Endothelial cell (in vitro differentiated cells): Measurements from ENCODE around the gene ANAPC2. TPM values are rescaled to one million over a fixed set of nuclear protein-coding genes. Genes with fewer than 3 reads are reported as not detected.

ENCODE experiments used
- DNase-seq: peaks from one replicate; pipeline ENCODE4 v3.0.0; 2021; ENCODE audit warnings: low spot score
- H3K27ac Mint-ChIP-seq: one replicate; pipeline ENCODE4 v1.8.0; 2021; ENCODE audit warnings: mixed read lengths, inconsistent platforms; ENCODE audit not compliant: unreplicated experiment
- H3K27me3 Mint-ChIP-seq: one replicate; pipeline ENCODE4 v1.8.0; 2021; ENCODE audit warnings: mild to moderate bottlenecking, moderate library complexity, mixed read lengths, inconsistent platforms; ENCODE audit not compliant: unreplicated experiment
- H3K36me3 Mint-ChIP-seq: one replicate; pipeline ENCODE4 v1.8.0; 2021; ENCODE audit warnings: mild to moderate bottlenecking, low read depth, mixed read lengths, inconsistent platforms; ENCODE audit not compliant: unreplicated experiment
- H3K4me1 Mint-ChIP-seq: one replicate; pipeline ENCODE4 v1.8.0; 2021; ENCODE audit warnings: mild to moderate bottlenecking, mixed read lengths, inconsistent platforms; ENCODE audit not compliant: unreplicated experiment
- H3K4me3 Mint-ChIP-seq: one replicate; pipeline ENCODE4 v1.8.0; 2021; ENCODE audit warnings: mild to moderate bottlenecking, mixed read lengths, inconsistent platforms; ENCODE audit not compliant: unreplicated experiment
- H3K9me3 Mint-ChIP-seq: one replicate; pipeline ENCODE4 v1.8.0; 2021; ENCODE audit warnings: mixed read lengths, inconsistent platforms; ENCODE audit not compliant: unreplicated experiment
- total RNA-seq: library from RNA; stranded (reverse); fragmentation: NEBNext Ultra II Directional; extraction: Animal tissue kit (Norgen Biotek cat#: 25700); gene quantifications from one replicate; pipeline ENCODE4 v1.2.1, GENCODE V29; 2021; ENCODE audit not compliant: unreplicated experiment
- TF ChIP-seq, protein P1 (sequence below): fragments of 200-600 bp; sonication (generic); IDR thresholded peaks from one replicate; pipeline ENCODE4 v1.5.0; 2021; ENCODE audit warnings: antibody characterized with exemption; ENCODE audit not compliant: unreplicated experiment

Gene ANAPC2
- total RNA-seq, 1 donor from 2014 or later, result 76.8 TPM

DNA sequence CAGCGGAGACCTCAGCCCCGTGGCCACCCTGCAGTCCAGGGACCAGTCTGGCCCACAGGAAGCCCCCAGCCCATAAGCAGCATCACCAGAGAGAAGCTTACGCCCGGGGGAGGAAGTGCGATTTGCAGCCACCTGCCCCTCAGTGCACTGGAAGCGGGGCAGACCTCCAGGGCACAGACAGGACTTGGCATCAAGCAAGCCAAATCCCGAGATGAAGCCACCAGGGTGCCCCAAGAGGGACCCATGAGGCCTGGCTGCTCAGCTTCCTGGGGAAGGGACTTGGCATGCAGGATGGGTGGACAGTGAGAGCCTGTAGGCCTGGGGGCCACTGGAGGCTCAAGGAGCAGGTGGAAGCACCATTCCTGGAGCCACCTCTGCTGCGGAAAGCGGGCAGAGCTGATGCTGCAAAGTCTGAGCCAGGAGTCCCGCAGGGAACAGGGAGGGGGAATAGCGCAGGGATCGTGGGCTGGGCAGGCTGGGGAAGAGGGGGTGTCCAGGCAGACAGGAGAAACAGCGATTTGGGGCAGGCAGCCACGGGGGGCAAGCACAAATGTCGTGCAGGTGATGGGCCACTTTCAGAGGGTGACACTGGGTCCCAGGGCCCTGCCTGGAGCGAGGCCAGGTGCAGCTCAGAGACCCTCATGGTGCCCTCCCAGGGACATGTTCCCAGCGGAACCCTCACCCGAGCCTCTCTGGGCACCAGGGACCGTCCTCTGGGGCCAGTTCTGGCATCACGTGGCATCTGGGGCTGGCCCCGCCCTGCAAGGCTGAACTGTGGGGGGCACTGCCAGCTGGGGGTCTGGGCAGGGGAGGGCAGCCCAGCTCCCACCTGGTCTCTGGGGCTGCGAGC, 21.8 kb downstream of the ANAPC2 start:
- H3K4me3 Mint-ChIP-seq, result no peak overlapping the region
- H3K27ac Mint-ChIP-seq, result no peak overlapping the region
- TF ChIP-seq, protein P1, sequence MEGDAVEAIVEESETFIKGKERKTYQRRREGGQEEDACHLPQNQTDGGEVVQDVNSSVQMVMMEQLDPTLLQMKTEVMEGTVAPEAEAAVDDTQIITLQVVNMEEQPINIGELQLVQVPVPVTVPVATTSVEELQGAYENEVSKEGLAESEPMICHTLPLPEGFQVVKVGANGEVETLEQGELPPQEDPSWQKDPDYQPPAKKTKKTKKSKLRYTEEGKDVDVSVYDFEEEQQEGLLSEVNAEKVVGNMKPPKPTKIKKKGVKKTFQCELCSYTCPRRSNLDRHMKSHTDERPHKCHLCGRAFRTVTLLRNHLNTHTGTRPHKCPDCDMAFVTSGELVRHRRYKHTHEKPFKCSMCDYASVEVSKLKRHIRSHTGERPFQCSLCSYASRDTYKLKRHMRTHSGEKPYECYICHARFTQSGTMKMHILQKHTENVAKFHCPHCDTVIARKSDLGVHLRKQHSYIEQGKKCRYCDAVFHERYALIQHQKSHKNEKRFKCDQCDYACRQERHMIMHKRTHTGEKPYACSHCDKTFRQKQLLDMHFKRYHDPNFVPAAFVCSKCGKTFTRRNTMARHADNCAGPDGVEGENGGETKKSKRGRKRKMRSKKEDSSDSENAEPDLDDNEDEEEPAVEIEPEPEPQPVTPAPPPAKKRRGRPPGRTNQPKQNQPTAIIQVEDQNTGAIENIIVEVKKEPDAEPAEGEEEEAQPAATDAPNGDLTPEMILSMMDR, result no peak
- H3K27me3 Mint-ChIP-seq, result peaks cover 22% of the 10 kb centered on the region
- no peak for DNase-seq
- H3K36me3 Mint-ChIP-seq, result no peaks in the 10 kb centered on the region
- no peaks in the 10 kb centered on the region for H3K9me3 Mint-ChIP-seq
- H3K4me1 Mint-ChIP-seq, result no peaks in the 10 kb centered on the region

GRCh38 chr9:137165250-137165836, 23.0 kb downstream of the ANAPC2 start:
- no peaks in the 10 kb centered on the region for H3K9me3 Mint-ChIP-seq
- H3K4me1 Mint-ChIP-seq, result no peaks in the 10 kb centered on the region
- DNase-seq, result no peak
- H3K27ac Mint-ChIP-seq, result no peak overlapping the region
- TF ChIP-seq, protein P1, result no peak
- no peaks in the 10 kb centered on the region for H3K36me3 Mint-ChIP-seq
- H3K27me3 Mint-ChIP-seq, result peaks cover 19% of the 10 kb centered on the region
- no peak overlapping the region for H3K4me3 Mint-ChIP-seq

- TF ChIP-seq, protein P1, result no peak
- no peak for DNase-seq
- Mint-ChIP-seq H3K27me3 (peaks cover 16% of the 10 kb centered on the region), H3K4me3 (no peak overlapping the region), H3K27ac (no peak overlapping the region), H3K9me3 (no peaks in the 10 kb centered on the region), H3K4me1 (no peaks in the 10 kb centered on the region), H3K36me3 (no peaks in the 10 kb centered on the region)
These were observed 23.8 kb downstream of the ANAPC2 start for GRCh38 chr9:137164370-137165249.

DNA sequence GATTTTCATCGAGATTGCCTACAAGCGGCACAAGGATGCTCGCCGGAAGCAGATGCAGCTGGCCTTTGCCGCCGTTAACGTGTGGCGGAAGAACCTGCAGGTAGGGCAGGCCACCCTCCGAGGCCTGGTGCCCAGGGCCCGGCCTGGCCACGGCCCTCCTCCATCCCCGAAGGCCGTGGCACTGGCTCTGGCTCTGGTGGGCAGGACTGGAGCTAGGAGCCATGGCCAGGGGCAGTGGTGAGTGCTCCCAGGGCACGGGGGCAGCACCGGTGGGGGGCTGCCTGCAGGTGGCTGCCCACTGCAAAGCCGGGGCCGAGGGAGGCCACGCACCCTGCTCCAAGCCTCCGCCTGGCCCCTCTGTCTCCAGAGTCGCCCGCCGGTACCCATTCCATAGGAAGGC, 24.6 kb downstream of the ANAPC2 start:
- H3K27me3 Mint-ChIP-seq, result peaks cover 20% of the 10 kb centered on the region
- peaks cover 2% of the 10 kb centered on the region for H3K4me1 Mint-ChIP-seq
- no peaks in the 10 kb centered on the region for H3K9me3 Mint-ChIP-seq
- H3K4me3 Mint-ChIP-seq, result no peak overlapping the region
- DNase-seq, result no peak
- H3K36me3 Mint-ChIP-seq, result no peaks in the 10 kb centered on the region
- TF ChIP-seq, protein P1, result no peak
- H3K27ac Mint-ChIP-seq, result no peak overlapping the region
